ENCODE results near the gene PHKG2. TPM values are rescaled to one million over a fixed set of nuclear protein-coding genes. Genes with fewer than 3 reads are reported as not detected.
"Not testable (repeated sequence)": the region's sequence is repeated elsewhere in the genome, so short reads cannot be mapped to it uniquely, and the experiment has no call there.

The PHKG2 gene
- polyA plus RNA-seq, 3 donors, result 45.4 to 115 (median 54.2) TPM

- DNase-seq, result no peak
- Mint-ChIP-seq H3K4me3 (no peak overlapping the region), H3K27me3 (ENCODE audit: low read depth in 3 of 3) (no peaks in the 10 kb centered on the region), H3K36me3 (peaks cover 39 to 52% of the 10 kb centered on the region in 2 donors), H3K9me3 (peaks cover 0 to 2% (median 0%) of the 10 kb centered on the region in 7 donors), H3K4me1 (peaks cover 21% of the 10 kb centered on the region), H3K27ac (no peak overlapping the region)
- intact Hi-C loops (cut with micrococcal nuclease), result loop anchor here in 1 of 2 donors (2.0 to 5.0 kb wide), 2 partner anchors 14 to 47 kb away; partner anchors contain the start of gene PHKG2
- Histone ChIP-seq H3K9me3 (replicated peaks in 1 of 2; ENCODE audit: control insufficient read depth in 1 of 2, insufficient read depth in 1 of 2, low read length in 2 of 2) (no peaks in the 10 kb centered on the region), H3K27me3 (ENCODE audit: control insufficient read depth in 2 of 2, insufficient read depth in 2 of 2, low read length in 2 of 2) (no peaks in the 10 kb centered on the region), H4K20me1 (ENCODE audit: insufficient read depth, low read length) (peaks cover 55% of the 10 kb centered on the region), H2AFZ (ENCODE audit: insufficient read depth, low read depth, low read length, poor library complexity, severe bottlenecking) (no peak overlapping the region), H3K4me1 (ENCODE audit: control insufficient read depth in 1 of 2, insufficient read depth in 2 of 2, low read length in 2 of 2) (peaks cover 16 to 28% of the 10 kb centered on the region in 2 donors), H3K4me2 (replicated peaks; ENCODE audit: extremely low read depth, low read length, poor library complexity, severe bottlenecking) (no peak overlapping the region), H3K27ac (ENCODE audit: low read depth in 1 of 2, low read length in 2 of 2) (peak overlapping the region in 1 of 2 donors; percentile 36), H3K4me3 (replicated peaks in 1 of 3; ENCODE audit: low read depth in 2 of 3, low read length in 3 of 3) (no peak overlapping the region), H3K36me3 (replicated peaks in 1 of 2; ENCODE audit: control insufficient read depth in 1 of 2, insufficient read depth in 2 of 2, low read length in 2 of 2) (peaks cover 48 to 52% of the 10 kb centered on the region in 2 donors), H3K79me2 (ENCODE audit: insufficient read depth, low read length) (peaks cover 57% of the 10 kb centered on the region), H3K9ac (ENCODE audit: insufficient read depth, low read length, poor library complexity, severe bottlenecking) (no peak overlapping the region)
- TF ChIP-seq, protein P1, sequence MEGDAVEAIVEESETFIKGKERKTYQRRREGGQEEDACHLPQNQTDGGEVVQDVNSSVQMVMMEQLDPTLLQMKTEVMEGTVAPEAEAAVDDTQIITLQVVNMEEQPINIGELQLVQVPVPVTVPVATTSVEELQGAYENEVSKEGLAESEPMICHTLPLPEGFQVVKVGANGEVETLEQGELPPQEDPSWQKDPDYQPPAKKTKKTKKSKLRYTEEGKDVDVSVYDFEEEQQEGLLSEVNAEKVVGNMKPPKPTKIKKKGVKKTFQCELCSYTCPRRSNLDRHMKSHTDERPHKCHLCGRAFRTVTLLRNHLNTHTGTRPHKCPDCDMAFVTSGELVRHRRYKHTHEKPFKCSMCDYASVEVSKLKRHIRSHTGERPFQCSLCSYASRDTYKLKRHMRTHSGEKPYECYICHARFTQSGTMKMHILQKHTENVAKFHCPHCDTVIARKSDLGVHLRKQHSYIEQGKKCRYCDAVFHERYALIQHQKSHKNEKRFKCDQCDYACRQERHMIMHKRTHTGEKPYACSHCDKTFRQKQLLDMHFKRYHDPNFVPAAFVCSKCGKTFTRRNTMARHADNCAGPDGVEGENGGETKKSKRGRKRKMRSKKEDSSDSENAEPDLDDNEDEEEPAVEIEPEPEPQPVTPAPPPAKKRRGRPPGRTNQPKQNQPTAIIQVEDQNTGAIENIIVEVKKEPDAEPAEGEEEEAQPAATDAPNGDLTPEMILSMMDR (IDR thresholded peaks at IDR 0.05), result no peak
- 95% methylated on average over 6 of the region's 9 CpGs for WGBS (ENCODE audit: insufficient coverage)
Observed at GRCh38 chr16:30700491-30700890, 47.7 kb upstream of the PHKG2 start.

- intact Hi-C loops (cut with micrococcal nuclease), result loop anchor here in 1 of 2 donors (2.0 to 5.0 kb wide), 2 partner anchors 14 to 46 kb away; partner anchors contain the start of gene PHKG2
- Histone ChIP-seq H3K9ac (ENCODE audit: insufficient read depth, low read length, poor library complexity, severe bottlenecking) (no peak overlapping the region), H3K27me3 (ENCODE audit: control insufficient read depth in 2 of 2, insufficient read depth in 2 of 2, low read length in 2 of 2) (no peaks in the 10 kb centered on the region), H3K4me1 (ENCODE audit: control insufficient read depth in 1 of 2, insufficient read depth in 2 of 2, low read length in 2 of 2) (peaks cover 16 to 28% of the 10 kb centered on the region in 2 donors), H3K27ac (ENCODE audit: low read depth in 1 of 2, low read length in 2 of 2) (peak overlapping the region in 1 of 2 donors; percentile 36), H3K36me3 (replicated peaks in 1 of 2; ENCODE audit: control insufficient read depth in 1 of 2, insufficient read depth in 2 of 2, low read length in 2 of 2) (peaks cover 52 to 57% of the 10 kb centered on the region in 2 donors), H3K4me2 (replicated peaks; ENCODE audit: extremely low read depth, low read length, poor library complexity, severe bottlenecking) (no peak overlapping the region), H4K20me1 (ENCODE audit: insufficient read depth, low read length) (peaks cover 60% of the 10 kb centered on the region), H3K79me2 (ENCODE audit: insufficient read depth, low read length) (peaks cover 57% of the 10 kb centered on the region), H2AFZ (ENCODE audit: insufficient read depth, low read depth, low read length, poor library complexity, severe bottlenecking) (no peak overlapping the region), H3K4me3 (replicated peaks in 1 of 3; ENCODE audit: low read depth in 2 of 3, low read length in 3 of 3) (no peak overlapping the region), H3K9me3 (replicated peaks in 1 of 2; ENCODE audit: control insufficient read depth in 1 of 2, insufficient read depth in 1 of 2, low read length in 2 of 2) (no peaks in the 10 kb centered on the region)
- peaks cover 0 to 2% (median 0%) of the 10 kb centered on the region in 7 donors for H3K9me3 Mint-ChIP-seq
- DNase-seq, result no peak
- no peak overlapping the region for H3K27ac Mint-ChIP-seq
- TF ChIP-seq, protein P1 (IDR thresholded peaks at IDR 0.05), result no peak
- WGBS (ENCODE audit: insufficient coverage), result no CpG with 5 or more reads among the region's 5 CpGs
- H3K27me3 Mint-ChIP-seq (ENCODE audit: low read depth in 3 of 3), result no peaks in the 10 kb centered on the region
- no peak overlapping the region for H3K4me3 Mint-ChIP-seq
- peaks cover 44 to 57% of the 10 kb centered on the region in 2 donors for H3K36me3 Mint-ChIP-seq
- peaks cover 20% of the 10 kb centered on the region for H3K4me1 Mint-ChIP-seq
Observed at GRCh38 chr16:30700971-30701370, 47.3 kb upstream of the PHKG2 start.

DNA sequence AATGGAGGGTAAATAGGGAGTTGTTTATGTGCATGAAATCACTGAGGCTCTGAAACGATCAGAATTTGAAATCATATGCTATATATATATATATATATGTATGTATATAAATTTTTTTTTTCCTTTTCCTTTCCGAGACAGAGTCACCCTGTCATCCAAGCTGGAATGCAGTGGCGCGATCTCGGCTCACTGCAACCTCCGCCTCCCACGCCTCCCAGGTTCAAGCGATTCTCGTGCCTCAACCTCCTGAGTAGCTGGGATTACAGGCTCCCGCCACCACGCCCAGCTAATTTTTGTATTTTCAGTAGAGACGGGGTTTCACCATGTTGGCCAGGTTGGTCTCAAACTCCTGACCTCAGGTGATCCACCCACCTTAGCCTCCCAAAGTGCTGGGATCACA lies 45.2 kb upstream of the PHKG2 start:
- H3K9me3 ChIP-seq (replicated peaks in 1 of 2; ENCODE audit: control insufficient read depth in 1 of 2, insufficient read depth in 1 of 2, low read length in 2 of 2); H3K4me3 ChIP-seq (replicated peaks in 1 of 3; ENCODE audit: low read depth in 2 of 3, low read length in 3 of 3); DNase-seq; H2AFZ ChIP-seq (ENCODE audit: insufficient read depth, low read depth, low read length, poor library complexity, severe bottlenecking); H3K9me3 Mint-ChIP-seq; H3K4me2 ChIP-seq (replicated peaks; ENCODE audit: extremely low read depth, low read length, poor library complexity, severe bottlenecking); H3K27ac ChIP-seq (ENCODE audit: low read depth in 1 of 2, low read length in 2 of 2); H3K9ac ChIP-seq (ENCODE audit: insufficient read depth, low read length, poor library complexity, severe bottlenecking); H3K27ac Mint-ChIP-seq; H3K27me3 Mint-ChIP-seq (ENCODE audit: low read depth in 3 of 3); H3K27me3 ChIP-seq (ENCODE audit: control insufficient read depth in 2 of 2, insufficient read depth in 2 of 2, low read length in 2 of 2); H3K4me3 Mint-ChIP-seq: not testable (repeated sequence)
- Histone ChIP-seq H3K4me1 (ENCODE audit: control insufficient read depth in 1 of 2, insufficient read depth in 2 of 2, low read length in 2 of 2) (peaks cover 10 to 19% of the 10 kb centered on the region in 2 donors), H3K36me3 (replicated peaks in 1 of 2; ENCODE audit: control insufficient read depth in 1 of 2, insufficient read depth in 2 of 2, low read length in 2 of 2) (peaks cover 73 to 78% of the 10 kb centered on the region in 2 donors), H4K20me1 (ENCODE audit: insufficient read depth, low read length) (peaks cover 80% of the 10 kb centered on the region), H3K79me2 (ENCODE audit: insufficient read depth, low read length) (peaks cover 73% of the 10 kb centered on the region)
- no CpG with 5 or more reads among the region's 12 CpGs for WGBS (ENCODE audit: insufficient coverage)
- intact Hi-C loops (cut with micrococcal nuclease), result loop anchor here in 1 of 2 donors (5.0 kb wide), 1 partner anchor 44 kb away; the partner anchor contains the start of gene PHKG2
- H3K4me1 Mint-ChIP-seq, result peaks cover 13% of the 10 kb centered on the region
- peaks cover 62 to 77% of the 10 kb centered on the region in 2 donors for H3K36me3 Mint-ChIP-seq

Measured in CD14-positive monocyte (primary cell).